Endothelial cell (in vitro differentiated cells): ENCODE measurements around the gene FOSL2. TPM values are rescaled to one million over a fixed set of nuclear protein-coding genes. Genes with fewer than 3 reads are reported as not detected.

Experiments
- DNase-seq: peaks from one replicate; pipeline ENCODE4 v3.0.0; 2021; ENCODE audit warnings: low spot score
- H3K27ac Mint-ChIP-seq: one replicate; pipeline ENCODE4 v1.8.0; 2021; ENCODE audit warnings: mixed read lengths, inconsistent platforms; ENCODE audit not compliant: unreplicated experiment
- H3K27me3 Mint-ChIP-seq: one replicate; pipeline ENCODE4 v1.8.0; 2021; ENCODE audit warnings: mild to moderate bottlenecking, moderate library complexity, mixed read lengths, inconsistent platforms; ENCODE audit not compliant: unreplicated experiment
- H3K36me3 Mint-ChIP-seq: one replicate; pipeline ENCODE4 v1.8.0; 2021; ENCODE audit warnings: mild to moderate bottlenecking, low read depth, mixed read lengths, inconsistent platforms; ENCODE audit not compliant: unreplicated experiment
- H3K4me1 Mint-ChIP-seq: one replicate; pipeline ENCODE4 v1.8.0; 2021; ENCODE audit warnings: mild to moderate bottlenecking, mixed read lengths, inconsistent platforms; ENCODE audit not compliant: unreplicated experiment
- H3K4me3 Mint-ChIP-seq: one replicate; pipeline ENCODE4 v1.8.0; 2021; ENCODE audit warnings: mild to moderate bottlenecking, mixed read lengths, inconsistent platforms; ENCODE audit not compliant: unreplicated experiment
- H3K9me3 Mint-ChIP-seq: one replicate; pipeline ENCODE4 v1.8.0; 2021; ENCODE audit warnings: mixed read lengths, inconsistent platforms; ENCODE audit not compliant: unreplicated experiment
- total RNA-seq: library from RNA; stranded (reverse); fragmentation: NEBNext Ultra II Directional; extraction: Animal tissue kit (Norgen Biotek cat#: 25700); gene quantifications from one replicate; pipeline ENCODE4 v1.2.1, GENCODE V29; 2021; ENCODE audit not compliant: unreplicated experiment
- TF ChIP-seq, protein P1 (sequence below): fragments of 200-600 bp; sonication (generic); IDR thresholded peaks from one replicate; pipeline ENCODE4 v1.5.0; 2021; ENCODE audit warnings: antibody characterized with exemption; ENCODE audit not compliant: unreplicated experiment

The FOSL2 gene
- total RNA-seq, 1 donor from 2014 or later = 24.4 TPM

- H3K4me3 Mint-ChIP-seq = no peak overlapping the region
- no peaks in the 10 kb centered on the region for H3K9me3 Mint-ChIP-seq
- no peaks in the 10 kb centered on the region for H3K36me3 Mint-ChIP-seq
- no peak overlapping the region for H3K27ac Mint-ChIP-seq
- TF ChIP-seq, protein P1, sequence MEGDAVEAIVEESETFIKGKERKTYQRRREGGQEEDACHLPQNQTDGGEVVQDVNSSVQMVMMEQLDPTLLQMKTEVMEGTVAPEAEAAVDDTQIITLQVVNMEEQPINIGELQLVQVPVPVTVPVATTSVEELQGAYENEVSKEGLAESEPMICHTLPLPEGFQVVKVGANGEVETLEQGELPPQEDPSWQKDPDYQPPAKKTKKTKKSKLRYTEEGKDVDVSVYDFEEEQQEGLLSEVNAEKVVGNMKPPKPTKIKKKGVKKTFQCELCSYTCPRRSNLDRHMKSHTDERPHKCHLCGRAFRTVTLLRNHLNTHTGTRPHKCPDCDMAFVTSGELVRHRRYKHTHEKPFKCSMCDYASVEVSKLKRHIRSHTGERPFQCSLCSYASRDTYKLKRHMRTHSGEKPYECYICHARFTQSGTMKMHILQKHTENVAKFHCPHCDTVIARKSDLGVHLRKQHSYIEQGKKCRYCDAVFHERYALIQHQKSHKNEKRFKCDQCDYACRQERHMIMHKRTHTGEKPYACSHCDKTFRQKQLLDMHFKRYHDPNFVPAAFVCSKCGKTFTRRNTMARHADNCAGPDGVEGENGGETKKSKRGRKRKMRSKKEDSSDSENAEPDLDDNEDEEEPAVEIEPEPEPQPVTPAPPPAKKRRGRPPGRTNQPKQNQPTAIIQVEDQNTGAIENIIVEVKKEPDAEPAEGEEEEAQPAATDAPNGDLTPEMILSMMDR = no peak
- peaks cover 9% of the 10 kb centered on the region for H3K27me3 Mint-ChIP-seq
- no peak for DNase-seq
- no peaks in the 10 kb centered on the region for H3K4me1 Mint-ChIP-seq
Observed at GRCh38 chr2:28442328-28442727, 49.7 kb downstream of the FOSL2 start.

DNA sequence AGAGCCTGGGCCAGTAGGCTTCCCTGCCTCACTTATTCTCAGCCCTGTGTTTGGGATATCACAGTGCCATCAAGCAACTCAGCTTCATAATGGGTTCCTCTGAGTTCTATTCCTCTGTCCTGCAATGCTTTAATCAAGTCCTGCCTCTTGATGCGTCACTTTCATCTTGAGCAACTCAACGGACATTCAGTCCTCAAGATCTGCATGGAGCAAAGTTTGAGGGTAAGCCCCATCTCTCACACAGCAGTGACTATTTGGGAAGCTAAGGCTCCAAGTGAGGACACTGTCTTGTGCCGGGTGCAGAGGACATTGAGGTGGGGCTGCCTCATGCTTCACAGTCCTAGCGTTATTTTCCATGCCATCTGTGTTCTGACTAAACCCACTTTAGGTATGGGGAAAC lies 52.3 kb downstream of the FOSL2 start:
- no peak overlapping the region for H3K4me3 Mint-ChIP-seq
- H3K36me3 Mint-ChIP-seq = no peaks in the 10 kb centered on the region
- no peaks in the 10 kb centered on the region for H3K9me3 Mint-ChIP-seq
- TF ChIP-seq, protein P1 = no peak
- no peak for DNase-seq
- H3K4me1 Mint-ChIP-seq = peaks cover 4% of the 10 kb centered on the region
- peaks cover 9% of the 10 kb centered on the region for H3K27me3 Mint-ChIP-seq
- no peak overlapping the region for H3K27ac Mint-ChIP-seq

- no peak for DNase-seq
- no peak overlapping the region for H3K27ac Mint-ChIP-seq
- no peak overlapping the region for H3K4me3 Mint-ChIP-seq
- H3K9me3 Mint-ChIP-seq = no peaks in the 10 kb centered on the region
- H3K4me1 Mint-ChIP-seq = peaks cover 5% of the 10 kb centered on the region
- no peaks in the 10 kb centered on the region for H3K36me3 Mint-ChIP-seq
- peaks cover 6% of the 10 kb centered on the region for H3K27me3 Mint-ChIP-seq
- TF ChIP-seq, protein P1 = no peak
Observed at GRCh38 chr2:28445448-28446258, 53.0 kb downstream of the FOSL2 start.

- Mint-ChIP-seq H3K4me1 (peaks cover 5% of the 10 kb centered on the region), H3K27me3 (peaks cover 6% of the 10 kb centered on the region), H3K9me3 (no peaks in the 10 kb centered on the region), H3K4me3 (no peak overlapping the region), H3K27ac (no peak overlapping the region), H3K36me3 (no peaks in the 10 kb centered on the region)
- DNase-seq = no peak
- TF ChIP-seq, protein P1 = no peak
Observed at GRCh38 chr2:28446531-28446930, 53.9 kb downstream of the FOSL2 start.

DNA sequence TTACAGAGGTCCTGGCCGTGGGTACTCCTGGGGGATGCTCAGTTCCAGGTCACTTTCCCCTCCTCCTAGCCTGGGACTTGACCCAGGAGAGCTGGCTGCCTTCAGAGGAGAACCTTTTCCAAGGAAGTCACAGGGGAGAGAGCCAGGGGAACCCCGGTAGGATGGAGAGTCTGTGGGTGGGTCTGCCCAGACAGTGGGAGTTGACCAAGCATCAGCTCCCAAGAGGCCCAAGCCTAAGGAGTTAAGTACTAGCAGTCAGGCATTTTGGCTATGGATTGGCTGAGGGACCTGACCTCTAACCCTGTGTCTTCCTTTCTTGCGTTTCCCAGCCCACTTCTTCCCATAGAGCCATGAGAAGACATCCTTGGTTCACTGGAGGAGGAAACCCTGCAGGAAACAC lies 54.4 kb downstream of the FOSL2 start:
- Mint-ChIP-seq H3K4me1 (peaks cover 5% of the 10 kb centered on the region), H3K9me3 (no peaks in the 10 kb centered on the region), H3K27me3 (peaks cover 6% of the 10 kb centered on the region), H3K4me3 (no peak overlapping the region), H3K27ac (no peak overlapping the region), H3K36me3 (no peaks in the 10 kb centered on the region)
- DNase-seq = no peak
- TF ChIP-seq, protein P1 = no peak
